GM23338 (cell line): ENCODE results near the gene HCN2. TPM values are rescaled to one million over a fixed set of nuclear protein-coding genes. Genes with fewer than 3 reads are reported as not detected.

Experiments used
- ATAC-seq: fragments of 200-7000 bp; cut with Tn5 transposase; 3 replicates; pipeline ENCODE4 v1.9.1; 2020
- DNase-seq: peaks from one replicate; pipeline ENCODE4 v3.0.0-alpha.2; 2015; ENCODE audit warnings: low spot score
- H2AFZ ChIP-seq: fragments of 200-600 bp; sonication (generic); 2 replicates; pipeline ENCODE4 v1.8.0; 2016; ENCODE audit warnings: antibody characterized with exemption, mild to moderate bottlenecking, moderate library complexity
- H3F3A ChIP-seq: fragments of 200-600 bp; sonication (generic); replicated peaks from 2 replicates; pipeline ENCODE4 v1.8.0; 2017; ENCODE audit warnings: antibody characterized with exemption, mixed run types, low read depth
- H3K27ac ChIP-seq: fragments of 200-600 bp; sonication (generic); 2 replicates; pipeline ENCODE4 v1.6.1; 2016; ENCODE audit warnings: low read depth
- H3K27me3 ChIP-seq: fragments of 200-600 bp; sonication (generic); 2 replicates; pipeline ENCODE4 v1.8.0; 2016; ENCODE audit warnings: mild to moderate bottlenecking, mixed run types, moderate library complexity; ENCODE audit not compliant: insufficient read depth
- H3K36me3 ChIP-seq: fragments of 200-600 bp; sonication (generic); 2 replicates; pipeline ENCODE4 v1.8.0; 2016; ENCODE audit warnings: mild to moderate bottlenecking; ENCODE audit not compliant: insufficient read depth
- H3K4me1 ChIP-seq: fragments of 200-600 bp; sonication (generic); 2 replicates; pipeline ENCODE4 v1.8.0; 2016; ENCODE audit warnings: mild to moderate bottlenecking, moderate library complexity; ENCODE audit not compliant: insufficient read depth
- H3K4me2 ChIP-seq: fragments of 200-600 bp; sonication (generic); 2 replicates; pipeline ENCODE4 v1.7.1; 2017; ENCODE audit warnings: mixed run types
- H3K4me3 ChIP-seq: fragments of 200-600 bp; sonication (generic); 2 replicates; pipeline ENCODE4 v1.6.1; 2016; ENCODE audit warnings: mixed run types
- H3K79me2 ChIP-seq: fragments of 200-600 bp; sonication (generic); replicated peaks from 2 replicates; pipeline ENCODE4 v1.8.0; 2017; ENCODE audit warnings: mild to moderate bottlenecking; ENCODE audit not compliant: insufficient read depth
- H3K9me2 ChIP-seq: fragments of 200-600 bp; sonication (generic); 2 replicates; pipeline ENCODE4 v1.8.0; 2017; ENCODE audit not compliant: insufficient read depth
- H4K20me1 ChIP-seq: fragments of 200-600 bp; sonication (generic); replicated peaks from 2 replicates; pipeline ENCODE4 v1.8.0; 2017; ENCODE audit warnings: mild to moderate bottlenecking; ENCODE audit not compliant: insufficient read depth
- H3K27ac Mint-ChIP-seq: 2 replicates; pipeline ENCODE4 v1.8.0; 2020; ENCODE audit warnings: inconsistent platforms, mild to moderate bottlenecking, moderate library complexity, mixed read lengths
- H3K27me3 Mint-ChIP-seq: 3 replicates; pipeline ENCODE4 v1.8.0; 2022; ENCODE audit warnings: low read depth, mild to moderate bottlenecking, moderate library complexity, mixed read lengths, inconsistent platforms; ENCODE audit not compliant: insufficient read depth, poor library complexity
- H3K36me3 Mint-ChIP-seq: 3 replicates; pipeline ENCODE4 v1.8.0; 2021; ENCODE audit warnings: low read depth, mild to moderate bottlenecking, inconsistent platforms, moderate library complexity, mixed read lengths
- H3K4me1 Mint-ChIP-seq: 3 replicates; pipeline ENCODE4 v1.8.0; 2020; ENCODE audit warnings: mild to moderate bottlenecking, inconsistent platforms, mixed read lengths
- H3K4me3 Mint-ChIP-seq: 3 replicates; pipeline ENCODE4 v1.8.0; 2021; ENCODE audit warnings: moderate library complexity, mild to moderate bottlenecking, inconsistent platforms, mixed read lengths
- H3K9me3 Mint-ChIP-seq: 3 replicates; pipeline ENCODE4 v1.8.0; 2020; ENCODE audit warnings: moderate library complexity, mild to moderate bottlenecking, inconsistent platforms, mixed read lengths
- CREB1 ChIP-seq: fragments of 250-450 bp; sonication (Bioruptor Pico); IDR thresholded peaks from 2 replicates; pipeline ENCODE4 v1.5.0; 2020; ENCODE audit warnings: low read depth, mild to moderate bottlenecking, moderate library complexity
- CTCF ChIP-seq, 2 experiments: fragments of 200-600 bp in 1 of 2; sonication (generic) in 1 of 2; conservative IDR thresholded peaks; 2 replicates each; pipeline versions ENCODE4 v1.5.1 to v1.6.1; 2016 to 2017; ENCODE audit warnings: antibody characterized with exemption in 2 of 2, low read depth in 2 of 2, mild to moderate bottlenecking in 2 of 2, moderate library complexity in 1 of 2
- ETS1 ChIP-seq: IDR thresholded peaks from 2 replicates; pipeline ENCODE4 v1.6.1; 2016; ENCODE audit warnings: antibody characterized with exemption
- EZH2 ChIP-seq: fragments of 200-600 bp; sonication (generic); IDR thresholded peaks from one replicate; pipeline ENCODE4 v1.8.0; 2017; ENCODE audit warnings: antibody characterized with exemption, mild to moderate bottlenecking, low read depth; ENCODE audit not compliant: unreplicated experiment
- EZH2phosphoT487 ChIP-seq: fragments of 200-600 bp; sonication (generic); IDR thresholded peaks from one replicate; pipeline ENCODE4 v1.8.1; 2018; ENCODE audit warnings: antibody characterized with exemption; ENCODE audit not compliant: unreplicated experiment
- NANOG ChIP-seq: IDR thresholded peaks from 2 replicates; pipeline ENCODE4 v1.6.1; 2016; ENCODE audit warnings: antibody characterized with exemption, borderline replicate concordance
- POLR2AphosphoS5 ChIP-seq: IDR thresholded peaks from 2 replicates; pipeline ENCODE4 v1.6.1; 2016; ENCODE audit warnings: antibody characterized with exemption, low read depth
- STAT1 ChIP-seq: IDR thresholded peaks from one replicate; pipeline ENCODE4 v1.6.1; 2016; ENCODE audit warnings: antibody characterized with exemption; ENCODE audit not compliant: unreplicated experiment
- ZNF114 ChIP-seq: fragments of 250-450 bp; sonication (Bioruptor Pico); IDR thresholded peaks from 2 replicates; pipeline ENCODE4 v1.5.0; 2020; ENCODE audit warnings: mild to moderate bottlenecking, moderate library complexity
- ZNF331 ChIP-seq: fragments of 250-450 bp; sonication (Bioruptor Pico); IDR thresholded peaks from 2 replicates; pipeline ENCODE4 v1.5.0; 2020; ENCODE audit warnings: low read depth, mild to moderate bottlenecking, moderate library complexity
- ZNF462 ChIP-seq: fragments of 250-450 bp; sonication (Bioruptor Pico); IDR thresholded peaks from 2 replicates; pipeline ENCODE4 v1.5.0; 2020; ENCODE audit warnings: mild to moderate bottlenecking, moderate library complexity
- polyA plus RNA-seq: library from polyadenylated mRNA; unstranded; fragments of >200 nt; fragmentation: Nextera tagmentation; extraction: Ambion mirVana; gene quantifications from 2 replicates; pipeline ENCODE4 v1.2.1, GENCODE V29; 2016
- total RNA-seq: library from RNA; depleted of rRNA; stranded (reverse); fragments of >200 nt; shearing (Covaris generic); gene quantifications from 2 replicates; pipeline ENCODE4 v1.2.3, GENCODE V29; 2014

Gene HCN2
- total and polyA plus RNA-seq, 2 experiments from 2014 or later: 0.06 to 2.9 TPM

- Histone ChIP-seq H3K4me2 (no peak overlapping the region), H3K9me2 (no peaks in the 10 kb centered on the region), H2AFZ (no peak overlapping the region), H3F3A (no peaks in the 10 kb centered on the region), H3K79me2 (no peaks in the 10 kb centered on the region), H4K20me1 (no peaks in the 10 kb centered on the region; the same call in 1 of the 2 replicates), H3K36me3 (no peaks in the 10 kb centered on the region), H3K4me1 (no peaks in the 10 kb centered on the region), H3K27me3 (no peaks in the 10 kb centered on the region), H3K27ac (no peak overlapping the region), H3K4me3 (no peak overlapping the region)
- DNase-seq (no peak), ATAC-seq (no peak)
- TF ChIP-seq EZH2phosphoT487: no peak
- TF ChIP-seq NANOG: no peak
- TF ChIP-seq ETS1: no peak
- TF ChIP-seq STAT1: no peak
- TF ChIP-seq CTCF (conservative IDR thresholded peaks at IDR 0.05; ENCODE audit: low read depth in 2 of 2): no peak
- no peak for TF ChIP-seq ZNF331
- no peak for TF ChIP-seq POLR2AphosphoS5
- no peak for TF ChIP-seq CREB1 (CRISPR knock-in tag)
- no peak for TF ChIP-seq EZH2
- no peak for TF ChIP-seq ZNF114 (CRISPR knock-in tag)
- no peak for TF ChIP-seq ZNF462 (CRISPR knock-in tag)
- Mint-ChIP-seq H3K27me3 (peaks cover 6% of the 10 kb centered on the region), H3K9me3 (peaks cover 20% of the 10 kb centered on the region), H3K4me3 (no peak overlapping the region), H3K27ac (no peak overlapping the region), H3K36me3 (peaks cover 7% of the 10 kb centered on the region; the same call in 1 of the 3 replicates), H3K4me1 (peaks cover 4% of the 10 kb centered on the region)
Measured at GRCh38 chr19:608155-609003, 18.7 kb downstream of the HCN2 start.
